ENCODE measurements around the gene VRK1.

DNA sequence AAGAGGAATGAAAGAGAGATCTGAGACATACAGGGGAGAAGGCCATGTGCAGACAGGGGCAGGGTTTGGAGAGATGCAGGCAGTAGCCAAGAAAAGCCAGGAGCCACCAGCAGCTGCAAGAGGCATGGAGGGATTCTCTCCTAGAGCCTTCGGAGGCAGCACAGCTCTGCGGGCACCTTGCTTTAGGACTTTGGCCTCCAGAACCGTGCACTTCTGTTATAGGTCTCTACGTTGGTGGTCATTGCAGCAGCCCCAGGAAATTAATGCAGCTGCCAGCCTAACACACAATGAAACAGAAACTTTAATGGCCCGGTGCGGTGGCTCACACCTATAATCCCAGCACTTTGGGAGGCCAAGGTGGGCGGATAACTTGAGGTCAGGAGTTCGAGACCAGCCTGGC lies 14.7 kb upstream of the VRK1 start:
- TF ChIP-seq, protein P1, sequence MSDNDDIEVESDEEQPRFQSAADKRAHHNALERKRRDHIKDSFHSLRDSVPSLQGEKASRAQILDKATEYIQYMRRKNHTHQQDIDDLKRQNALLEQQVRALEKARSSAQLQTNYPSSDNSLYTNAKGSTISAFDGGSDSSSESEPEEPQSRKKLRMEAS (IDR thresholded peaks at IDR 0.05): no peak
- TF ChIP-seq CTCF (IDR thresholded peaks at IDR 0.05; ENCODE audit: low read depth, low read length, missing input control) (no peak), HNF4A (conservative IDR thresholded peaks at IDR 0.05) (no peak), TAF1 (conservative IDR thresholded peaks at IDR 0.05) (no peak), HNF4G (IDR thresholded peaks at IDR 0.05) (no peak), RAD21 (IDR thresholded peaks at IDR 0.05) (no peak), EGR1 (IDR thresholded peaks at IDR 0.05; ENCODE audit: low read depth in 2 of 2) (no peak)
- TF ChIP-seq, protein P2, sequence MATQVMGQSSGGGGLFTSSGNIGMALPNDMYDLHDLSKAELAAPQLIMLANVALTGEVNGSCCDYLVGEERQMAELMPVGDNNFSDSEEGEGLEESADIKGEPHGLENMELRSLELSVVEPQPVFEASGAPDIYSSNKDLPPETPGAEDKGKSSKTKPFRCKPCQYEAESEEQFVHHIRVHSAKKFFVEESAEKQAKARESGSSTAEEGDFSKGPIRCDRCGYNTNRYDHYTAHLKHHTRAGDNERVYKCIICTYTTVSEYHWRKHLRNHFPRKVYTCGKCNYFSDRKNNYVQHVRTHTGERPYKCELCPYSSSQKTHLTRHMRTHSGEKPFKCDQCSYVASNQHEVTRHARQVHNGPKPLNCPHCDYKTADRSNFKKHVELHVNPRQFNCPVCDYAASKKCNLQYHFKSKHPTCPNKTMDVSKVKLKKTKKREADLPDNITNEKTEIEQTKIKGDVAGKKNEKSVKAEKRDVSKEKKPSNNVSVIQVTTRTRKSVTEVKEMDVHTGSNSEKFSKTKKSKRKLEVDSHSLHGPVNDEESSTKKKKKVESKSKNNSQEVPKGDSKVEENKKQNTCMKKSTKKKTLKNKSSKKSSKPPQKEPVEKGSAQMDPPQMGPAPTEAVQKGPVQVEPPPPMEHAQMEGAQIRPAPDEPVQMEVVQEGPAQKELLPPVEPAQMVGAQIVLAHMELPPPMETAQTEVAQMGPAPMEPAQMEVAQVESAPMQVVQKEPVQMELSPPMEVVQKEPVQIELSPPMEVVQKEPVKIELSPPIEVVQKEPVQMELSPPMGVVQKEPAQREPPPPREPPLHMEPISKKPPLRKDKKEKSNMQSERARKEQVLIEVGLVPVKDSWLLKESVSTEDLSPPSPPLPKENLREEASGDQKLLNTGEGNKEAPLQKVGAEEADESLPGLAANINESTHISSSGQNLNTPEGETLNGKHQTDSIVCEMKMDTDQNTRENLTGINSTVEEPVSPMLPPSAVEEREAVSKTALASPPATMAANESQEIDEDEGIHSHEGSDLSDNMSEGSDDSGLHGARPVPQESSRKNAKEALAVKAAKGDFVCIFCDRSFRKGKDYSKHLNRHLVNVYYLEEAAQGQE (IDR thresholded peaks at IDR 0.05): no peak
- TF ChIP-seq, protein P3, sequence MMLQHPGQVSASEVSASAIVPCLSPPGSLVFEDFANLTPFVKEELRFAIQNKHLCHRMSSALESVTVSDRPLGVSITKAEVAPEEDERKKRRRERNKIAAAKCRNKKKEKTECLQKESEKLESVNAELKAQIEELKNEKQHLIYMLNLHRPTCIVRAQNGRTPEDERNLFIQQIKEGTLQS (IDR thresholded peaks at IDR 0.05): no peak

All from liver (tissue), 3 donors.